Measurements from ENCODE around the gene RAB3GAP1.
"Not testable (repeated sequence)": the region's sequence is repeated elsewhere in the genome, so short reads cannot be mapped to it uniquely, and the experiment has no call there.

RAB3GAP1 gene

DNA sequence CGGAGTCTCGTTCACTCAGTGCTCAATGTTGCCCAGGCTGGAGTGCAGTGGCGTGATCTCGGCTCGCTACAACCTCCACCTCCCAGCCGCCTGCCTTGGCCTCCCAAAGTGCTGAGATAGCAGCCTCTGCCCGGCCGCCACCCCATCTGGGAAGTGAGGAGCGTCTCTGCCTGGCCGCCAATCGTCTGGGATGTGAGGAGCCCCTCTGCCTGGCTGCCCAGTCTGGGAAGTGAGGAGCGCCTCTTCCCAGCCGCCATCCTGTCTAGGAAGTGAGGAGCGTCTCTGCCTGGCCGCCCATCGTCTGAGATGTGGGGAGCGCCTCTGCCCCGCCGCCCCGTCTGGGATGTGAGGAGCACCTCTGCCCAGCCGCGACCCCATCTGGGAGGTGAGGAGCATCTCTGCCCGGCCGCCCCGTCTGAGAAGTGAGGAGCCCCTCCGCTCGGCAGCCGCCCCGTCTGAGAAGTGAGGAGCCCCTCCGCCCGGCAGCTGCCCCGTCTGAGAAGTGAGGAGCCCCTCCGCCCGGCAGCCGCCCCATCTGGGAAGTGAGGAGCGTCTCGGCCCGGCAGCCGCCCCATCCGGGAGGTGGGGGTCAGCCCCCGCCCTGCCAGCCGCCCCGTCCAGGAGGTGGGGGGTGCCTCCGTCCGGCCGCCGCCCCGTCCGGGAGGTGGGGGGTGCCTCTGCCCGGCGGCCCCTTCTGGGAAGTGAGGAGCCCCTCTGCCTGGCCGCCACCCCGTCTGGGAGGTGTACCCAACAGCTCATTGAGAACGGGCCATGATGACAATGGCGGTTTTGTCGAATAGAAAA, 53.6 kb downstream of the RAB3GAP1 start:
- not testable (repeated sequence) for DNase-seq (ENCODE audit: low read depth in 3 of 3)

DNA sequence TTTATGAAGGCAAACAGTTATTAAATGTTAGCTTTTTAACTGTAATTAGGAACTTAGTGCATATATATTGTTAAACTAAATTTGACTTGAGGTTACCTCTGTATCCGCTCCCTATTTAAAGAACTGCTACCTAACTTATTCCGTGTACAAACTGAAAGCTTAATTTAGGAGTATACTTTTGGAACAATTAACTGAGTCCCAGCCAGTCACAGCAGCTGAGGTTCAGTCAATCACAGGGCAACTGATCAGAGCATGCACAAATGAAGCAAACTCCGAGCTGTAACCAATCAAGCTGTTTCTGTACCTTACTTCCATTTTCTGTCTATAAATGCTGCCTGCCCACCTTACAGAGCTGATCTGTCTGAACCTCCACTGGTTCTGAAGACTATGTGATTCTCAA, 61.2 kb downstream of the RAB3GAP1 start:
- DNase-seq (ENCODE audit: low read depth in 3 of 3): no peak

DNA sequence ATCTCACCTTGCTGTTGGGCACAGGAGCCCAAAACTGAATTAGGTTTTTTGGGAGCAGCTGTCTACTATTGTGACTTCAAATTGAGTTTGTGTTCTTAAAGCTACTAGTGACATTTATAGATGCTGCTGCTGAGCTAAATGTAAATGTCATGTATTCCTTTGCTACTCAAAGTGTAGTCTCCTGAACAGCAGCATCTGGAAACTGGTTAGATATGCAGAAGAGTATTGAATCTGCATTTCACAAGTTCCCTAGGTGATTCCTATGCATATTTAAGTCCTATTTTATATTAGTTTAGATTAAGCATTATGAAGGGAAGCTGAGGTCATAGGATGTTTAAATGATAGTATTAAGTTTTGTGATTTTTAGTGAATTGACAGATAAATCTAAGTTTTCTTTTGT, 67.5 kb downstream of the RAB3GAP1 start:
- DNase-seq (ENCODE audit: low read depth in 3 of 3): no peak

DNA sequence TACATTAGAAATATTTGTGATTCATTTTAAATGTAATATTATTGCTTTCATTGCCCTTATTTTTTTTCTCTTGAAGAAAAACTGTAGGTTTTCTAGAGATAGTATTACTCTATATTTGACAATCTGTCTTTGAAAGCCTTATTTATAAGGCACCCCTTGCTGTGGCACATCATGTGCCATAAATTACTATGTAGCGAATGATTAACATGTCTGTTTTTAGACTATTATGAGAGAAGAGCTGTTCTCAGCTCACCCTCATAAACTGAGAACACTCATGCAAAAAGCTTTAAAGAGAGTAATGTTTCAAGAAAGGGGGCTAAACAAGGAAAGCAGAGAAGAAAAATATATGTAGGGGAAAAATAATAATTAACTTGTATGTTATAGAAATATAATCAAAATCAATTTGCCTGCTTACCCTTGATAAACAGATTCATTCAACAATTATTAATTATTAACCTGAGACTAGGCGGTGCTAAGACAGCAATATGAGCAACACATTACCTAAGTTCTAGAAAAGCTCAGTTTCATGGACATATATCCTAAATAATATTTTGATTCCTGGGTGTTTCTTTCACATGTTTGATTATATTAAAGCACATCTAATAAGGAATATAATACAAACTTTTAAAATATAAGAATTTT, 69.0 kb downstream of the RAB3GAP1 start:
- DNase-seq (ENCODE audit: low read depth in 3 of 3): no peak

DNA sequence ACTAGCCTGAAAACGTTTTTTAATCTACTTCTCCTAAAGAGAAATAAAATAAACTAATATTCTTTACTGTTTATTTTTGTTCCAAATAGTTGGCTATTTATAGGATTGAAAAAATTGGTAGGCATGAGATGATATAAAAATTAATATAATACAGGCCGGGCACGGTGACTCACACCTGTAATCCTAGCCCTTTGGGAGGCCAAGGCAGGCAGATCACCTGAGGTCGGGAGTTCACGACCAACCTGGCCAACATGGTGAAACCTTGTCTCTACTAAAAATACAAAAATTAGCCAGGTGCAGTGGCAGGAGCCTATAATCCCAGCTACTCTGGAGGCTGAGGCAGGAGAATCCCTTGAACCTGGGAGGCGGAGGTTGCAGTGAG, 69.6 kb downstream of the RAB3GAP1 start:
- DNase-seq (ENCODE audit: low read depth in 3 of 3): not testable (repeated sequence)

DNA sequence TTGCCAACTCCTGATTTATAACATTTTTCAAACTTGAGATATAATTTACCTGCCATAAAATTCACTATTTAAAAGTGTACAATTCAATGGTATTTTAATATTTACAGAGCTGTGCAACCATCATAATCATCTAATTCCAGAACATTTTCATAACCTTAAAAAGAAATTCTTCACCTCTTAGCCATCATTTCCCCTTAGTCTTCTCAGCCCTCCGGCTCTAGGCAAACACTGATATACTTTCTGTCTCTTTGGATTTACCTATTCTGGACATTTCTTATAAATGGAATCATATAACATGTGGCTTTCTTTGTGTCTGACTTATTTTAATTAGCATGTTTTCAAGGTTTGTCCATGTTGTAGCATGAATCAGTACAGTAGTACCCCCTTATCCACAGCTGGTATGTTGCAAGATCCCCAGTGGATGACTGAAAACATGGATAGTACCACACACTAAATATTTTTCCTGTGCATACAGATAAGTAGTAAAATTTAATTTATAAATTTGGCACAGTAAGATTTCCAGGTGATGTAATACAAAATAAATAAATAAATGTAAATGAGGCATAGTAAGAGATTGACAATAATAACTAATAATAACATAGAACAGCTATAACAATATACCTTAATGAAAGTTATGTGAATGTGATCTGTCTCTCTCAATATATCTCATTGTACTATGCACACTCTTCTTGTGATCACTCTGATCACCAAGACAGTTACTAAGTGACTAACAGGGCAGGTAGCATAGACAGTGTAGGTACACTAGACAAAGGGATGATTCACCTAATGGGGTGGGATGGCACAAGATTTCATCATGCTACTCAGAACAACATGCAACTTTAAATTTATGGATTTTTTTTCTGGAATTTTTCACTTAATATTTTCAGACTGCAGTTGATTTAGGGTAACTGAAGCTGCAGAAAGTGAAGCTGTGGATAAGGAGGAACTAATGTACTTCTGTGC, 73.1 kb downstream of the RAB3GAP1 start:
- DNase-seq (ENCODE audit: low read depth in 3 of 3): no peak

DNA sequence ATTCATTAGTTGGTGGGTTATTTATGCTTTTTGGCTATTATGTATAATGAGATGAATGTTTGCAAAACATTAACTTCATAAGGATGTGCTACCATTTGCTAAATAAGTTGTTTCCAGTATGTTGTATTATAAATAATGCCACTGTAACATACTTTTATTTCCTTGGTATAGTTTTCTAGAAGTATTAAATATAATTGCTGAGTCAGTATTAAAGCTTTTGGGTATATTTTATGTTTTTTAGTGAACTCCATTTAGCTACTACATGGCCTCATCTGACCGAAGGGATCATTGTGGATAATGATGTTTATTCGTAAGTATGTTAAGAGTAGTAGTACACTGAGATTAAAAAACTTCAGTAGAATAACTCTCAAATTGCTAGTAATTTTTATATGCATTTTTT, 73.8 kb downstream of the RAB3GAP1 start:
- DNase-seq (ENCODE audit: low read depth in 3 of 3): no peak

DNA sequence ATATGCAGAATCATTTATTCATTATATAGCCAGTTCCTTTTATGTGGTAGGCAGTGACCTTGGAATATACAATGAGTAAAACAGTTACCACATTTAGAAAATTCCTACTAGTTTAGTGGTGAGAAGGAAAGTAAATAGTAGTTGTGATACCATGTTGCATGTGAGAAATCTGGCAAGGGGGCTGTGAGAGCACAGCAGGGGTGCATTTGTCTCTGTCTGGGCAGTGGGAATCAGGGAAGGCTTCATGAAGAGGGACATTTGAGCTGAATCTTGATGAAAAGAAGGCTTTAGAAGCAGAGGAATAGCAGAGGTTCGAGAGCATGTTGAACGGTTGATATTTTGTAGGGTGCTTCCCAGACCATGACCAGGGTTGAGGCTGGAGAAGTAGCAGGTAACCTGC, 78.7 kb downstream of the RAB3GAP1 start:
- DNase-seq (ENCODE audit: low read depth in 3 of 3): no peak

DNA sequence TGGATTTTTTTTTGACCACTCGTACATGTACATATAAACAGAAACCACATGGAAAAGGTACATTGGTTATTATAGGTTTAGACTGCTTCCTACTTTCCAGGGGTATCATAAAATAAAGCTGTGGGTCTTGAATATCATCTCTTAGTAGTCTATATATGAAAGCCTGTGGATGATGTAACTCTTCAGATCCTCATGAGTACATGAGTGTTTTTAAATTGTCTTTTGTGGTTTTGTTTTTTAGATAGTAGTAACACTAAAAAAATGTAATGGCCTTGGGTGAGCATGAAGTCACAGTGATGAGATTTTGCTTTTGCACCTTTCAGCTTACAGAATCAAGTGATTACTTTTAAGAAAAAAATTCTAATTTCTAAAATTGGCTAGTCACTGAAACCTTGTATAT, 80.2 kb downstream of the RAB3GAP1 start:
- DNase-seq (ENCODE audit: low read depth in 3 of 3): no peak

DNA sequence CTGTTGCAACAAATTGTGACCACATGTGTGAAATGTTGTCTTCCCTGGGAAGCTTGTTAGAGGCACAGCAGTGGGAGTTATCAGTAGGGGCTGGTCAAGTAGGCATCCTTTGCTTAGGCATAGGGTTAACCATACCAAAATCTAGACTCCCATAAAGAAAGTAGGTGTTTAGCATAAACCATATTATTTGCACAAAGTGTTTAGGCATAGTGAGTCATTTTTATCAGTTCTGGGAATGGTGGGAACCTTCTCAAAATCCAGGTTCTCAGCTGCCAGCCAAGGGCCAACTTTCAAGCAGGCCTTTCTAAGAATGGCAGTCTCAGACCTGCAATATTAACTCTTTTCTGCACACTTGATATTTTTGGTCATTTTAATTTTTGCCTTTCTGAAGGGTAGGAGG, 88.5 kb downstream of the RAB3GAP1 start:
- no peak for DNase-seq (ENCODE audit: low read depth in 3 of 3)

DNA sequence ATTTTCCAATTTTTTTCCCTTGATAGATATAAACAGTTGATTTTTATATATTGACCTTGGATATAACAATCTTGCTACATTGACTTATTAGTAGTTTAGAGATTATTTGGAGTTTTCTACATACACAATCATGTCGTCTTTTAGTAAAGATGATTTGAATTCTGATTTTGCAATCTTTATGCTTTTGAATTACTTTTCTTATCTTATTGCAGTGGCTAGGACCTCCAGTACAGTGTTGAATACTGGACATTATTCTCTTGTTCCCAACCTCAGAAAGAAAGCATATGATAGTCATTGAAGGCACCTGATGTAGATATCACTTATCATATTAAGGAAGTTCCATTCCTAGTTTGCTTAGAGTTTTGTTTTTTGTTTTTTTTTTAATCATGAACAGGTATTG, 90.2 kb downstream of the RAB3GAP1 start:
- DNase-seq (ENCODE audit: low read depth in 3 of 3): no peak

DNA sequence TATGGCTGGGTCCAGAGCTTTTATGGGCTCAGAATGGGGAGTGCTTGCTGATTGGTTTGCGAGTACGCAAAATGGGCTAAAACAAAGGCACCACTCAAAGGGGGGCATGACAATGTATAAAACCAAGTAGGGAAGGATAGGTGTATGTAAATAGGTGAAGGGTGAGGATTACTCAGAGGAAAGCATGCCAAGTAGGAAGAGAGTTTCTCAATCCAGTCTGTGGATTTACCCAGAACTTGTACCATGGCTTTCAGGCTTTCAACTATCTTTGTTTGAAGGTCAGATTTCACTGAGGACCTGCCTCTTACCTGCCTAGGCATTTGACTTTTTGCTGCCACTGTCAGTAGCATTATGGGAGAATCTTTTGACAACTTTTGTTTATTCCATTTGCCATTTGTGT, 92.3 kb downstream of the RAB3GAP1 start:
- DNase-seq (ENCODE audit: low read depth in 3 of 3): no peak

DNA sequence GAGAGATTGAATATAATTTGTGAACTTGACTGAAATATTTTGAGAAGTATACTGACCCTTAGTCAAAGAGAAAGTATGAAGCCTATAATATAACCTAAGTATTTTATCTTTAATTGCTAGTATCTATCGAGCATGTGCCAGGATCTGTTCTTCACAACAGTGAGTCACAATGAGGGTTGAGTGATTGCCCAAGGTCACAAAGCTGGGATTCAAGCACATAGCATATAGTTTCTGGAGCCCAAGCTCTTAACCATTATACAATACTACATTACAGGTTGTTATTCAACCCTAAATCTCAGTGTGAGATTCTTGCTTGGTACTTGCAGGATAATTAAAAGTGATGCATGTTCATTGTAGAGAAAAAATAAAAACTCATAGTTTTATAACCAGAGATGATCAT, 97.2 kb downstream of the RAB3GAP1 start:
- DNase-seq (ENCODE audit: low read depth in 3 of 3): no peak

DNA sequence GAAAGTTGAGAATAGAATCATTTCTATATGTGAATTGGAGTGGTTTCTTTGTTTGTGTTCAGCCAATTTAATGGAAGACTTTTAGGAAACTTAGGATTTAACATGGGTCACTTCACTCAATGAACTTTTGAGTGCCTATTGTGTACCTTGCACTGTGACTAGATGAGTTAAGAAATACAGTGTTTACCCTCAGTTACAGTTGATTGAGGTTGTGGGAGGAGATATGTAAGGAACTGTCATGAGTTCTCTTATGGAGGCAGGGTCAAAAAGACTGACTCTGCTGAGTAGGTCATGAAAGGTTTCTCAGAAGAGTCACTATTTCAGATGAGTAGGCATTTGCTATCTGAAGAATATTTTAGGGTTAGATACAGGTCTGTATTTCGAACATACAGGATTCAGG, 98.6 kb downstream of the RAB3GAP1 start:
- DNase-seq (ENCODE audit: low read depth in 3 of 3): no peak

DNA sequence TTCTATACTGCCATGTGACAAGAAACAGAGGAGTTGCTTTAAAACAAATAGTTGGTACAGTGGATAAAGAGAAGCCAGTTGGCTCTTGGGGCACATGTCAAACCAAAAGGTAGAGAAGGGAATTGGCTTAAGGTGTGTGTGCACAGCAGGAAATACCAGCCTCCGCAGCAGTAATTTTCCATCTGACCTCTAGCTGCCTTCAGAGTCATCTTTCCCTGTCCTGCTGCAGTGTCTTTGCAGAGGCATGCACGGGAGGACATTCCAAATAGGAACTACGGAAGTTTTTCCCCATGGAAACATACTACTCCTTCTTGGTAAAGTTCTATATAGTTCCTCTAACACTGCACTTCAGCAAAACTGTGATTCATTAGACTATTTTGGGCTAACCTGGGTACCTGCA, 99.5 kb downstream of the RAB3GAP1 start:
- no peak for DNase-seq (ENCODE audit: low read depth in 3 of 3)

DNA sequence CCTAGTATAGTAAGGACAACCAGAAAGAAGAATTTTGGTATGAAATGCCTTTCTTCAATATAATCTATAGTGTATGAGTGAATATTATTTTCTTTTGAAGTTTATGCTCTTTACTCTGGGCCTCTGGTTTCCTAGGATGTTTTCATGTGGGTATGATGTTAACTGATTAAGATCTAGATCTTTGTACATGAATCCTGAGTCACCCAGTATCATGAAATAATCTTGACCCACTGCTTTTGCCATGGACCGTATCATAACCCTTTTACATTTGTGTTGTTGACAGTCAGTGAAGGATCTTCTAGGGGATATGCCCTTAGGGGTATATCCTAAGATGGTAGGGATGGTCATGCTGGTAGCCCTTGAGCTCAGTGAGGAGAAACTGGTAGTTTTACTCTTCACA, 100.3 kb downstream of the RAB3GAP1 start:
- no peak for DNase-seq (ENCODE audit: low read depth in 3 of 3)

DNA sequence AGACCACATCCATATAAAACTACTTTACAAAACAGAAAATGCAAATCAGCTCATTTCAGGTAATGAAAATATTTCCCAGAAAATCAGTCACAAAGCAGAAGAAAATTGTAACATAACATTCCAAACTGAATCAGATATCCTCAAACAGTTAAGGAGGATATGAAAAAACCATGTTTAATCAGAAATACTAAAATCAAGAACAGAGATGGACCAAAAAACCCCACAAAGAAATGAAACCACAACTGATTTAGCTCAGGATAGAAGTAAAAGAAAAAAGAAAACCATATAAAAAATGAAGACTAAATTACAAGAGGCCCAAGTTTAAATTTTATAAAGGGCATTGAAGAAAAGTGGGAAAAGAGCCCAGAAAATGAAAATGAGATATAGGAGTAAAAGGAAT, 102.9 kb downstream of the RAB3GAP1 start:
- DNase-seq (ENCODE audit: low read depth in 3 of 3): no peak

DNA sequence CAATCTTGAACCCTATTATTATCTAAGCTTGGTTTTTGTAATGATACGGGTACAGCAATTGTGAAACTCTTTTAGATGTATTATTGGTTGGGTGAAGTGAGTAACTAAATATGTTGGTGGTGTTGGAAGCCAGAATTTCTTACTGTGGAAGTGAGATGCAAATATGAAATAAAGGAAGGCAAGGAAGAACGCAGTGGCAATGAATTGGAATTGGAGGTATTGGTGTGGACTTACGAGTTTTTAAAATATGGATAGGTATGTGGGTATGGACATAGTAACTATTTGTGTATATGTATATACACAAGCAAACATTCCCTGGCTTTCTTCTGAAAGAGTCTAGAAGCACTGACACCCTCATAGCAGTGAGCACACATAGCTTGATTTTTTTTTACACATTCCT, 105.8 kb downstream of the RAB3GAP1 start:
- DNase-seq (ENCODE audit: low read depth in 3 of 3): no peak

DNA sequence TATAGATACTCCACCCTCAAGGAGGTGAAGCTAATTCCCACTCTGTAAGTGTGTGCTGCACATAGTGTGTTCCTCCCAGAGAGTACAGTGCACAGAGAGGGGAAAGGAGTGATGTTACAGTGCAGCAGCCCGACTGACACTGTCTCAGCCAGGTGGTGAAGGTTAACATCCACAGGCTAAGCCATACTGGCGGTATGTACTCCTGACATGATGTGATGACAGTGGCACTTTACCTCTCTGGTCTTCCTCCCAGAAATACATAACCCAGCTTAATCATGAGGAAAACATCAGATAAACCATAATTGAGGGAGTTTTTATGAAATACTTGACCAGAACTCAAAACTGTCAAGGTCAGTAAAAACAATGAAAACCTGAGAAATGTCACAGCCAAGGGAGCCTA, 107.1 kb downstream of the RAB3GAP1 start:
- DNase-seq (ENCODE audit: low read depth in 3 of 3): no peak

DNA sequence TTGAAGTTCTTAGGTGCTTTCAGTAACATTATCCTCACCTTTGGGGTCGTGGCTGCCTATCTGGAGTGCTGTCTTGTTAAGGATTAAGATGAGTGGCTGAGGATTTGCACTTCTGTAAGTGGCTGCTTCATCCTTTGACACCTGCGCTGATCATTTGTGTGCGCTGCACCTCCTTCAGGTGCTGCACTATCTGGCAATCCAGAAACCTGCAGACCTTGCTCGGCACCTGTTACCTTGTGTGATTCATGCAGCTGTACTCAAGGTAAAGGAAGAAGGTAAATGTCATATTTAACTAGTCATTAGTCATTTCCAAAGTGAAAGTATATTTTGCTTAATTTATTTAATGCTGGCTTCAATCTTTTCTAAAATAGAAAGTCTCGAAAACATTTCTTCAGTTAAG, 110.3 kb downstream of the RAB3GAP1 start:
- DNase-seq (ENCODE audit: low read depth in 3 of 3): no peak

DNA sequence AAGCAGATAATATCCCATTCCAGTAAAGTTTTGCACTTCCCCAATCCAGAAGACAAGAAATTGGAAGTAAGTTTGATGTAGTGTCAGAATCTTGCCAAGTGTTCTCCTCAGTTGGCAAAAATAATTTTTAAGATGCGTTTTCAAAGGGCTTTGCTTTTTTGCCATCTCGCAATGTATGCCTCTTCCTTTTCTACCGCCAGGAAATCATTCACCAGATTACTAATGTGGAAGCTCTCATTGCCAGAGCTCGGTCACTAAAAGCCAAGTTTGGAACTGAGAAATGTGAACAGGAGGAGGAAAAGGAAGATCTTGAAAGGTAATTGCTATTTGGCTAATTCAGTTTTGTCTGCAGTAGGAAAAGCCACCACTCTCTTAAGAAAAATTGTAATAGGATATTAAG, 110.7 kb downstream of the RAB3GAP1 start:
- DNase-seq (ENCODE audit: low read depth in 3 of 3): no peak

DNA sequence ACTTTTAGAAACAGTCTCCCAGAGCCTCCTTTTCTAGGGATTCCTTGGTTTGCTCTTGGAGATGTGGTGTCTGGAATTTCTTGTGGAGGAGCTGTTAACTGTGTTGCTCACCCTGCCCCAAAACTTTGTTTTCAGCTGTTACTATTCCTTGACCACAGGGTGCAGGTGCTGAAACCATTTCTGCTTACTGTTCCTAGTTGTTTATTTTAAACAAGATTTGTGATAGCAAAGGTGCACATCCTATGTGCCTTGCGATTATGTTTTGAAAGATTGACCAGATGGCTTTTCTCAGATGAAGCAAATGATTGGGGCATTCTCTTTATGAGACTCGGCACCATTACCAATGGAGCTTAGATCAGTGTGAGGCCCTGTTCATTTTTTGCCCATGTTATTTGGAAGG, 111.2 kb downstream of the RAB3GAP1 start:
- no peak for DNase-seq (ENCODE audit: low read depth in 3 of 3)

DNA sequence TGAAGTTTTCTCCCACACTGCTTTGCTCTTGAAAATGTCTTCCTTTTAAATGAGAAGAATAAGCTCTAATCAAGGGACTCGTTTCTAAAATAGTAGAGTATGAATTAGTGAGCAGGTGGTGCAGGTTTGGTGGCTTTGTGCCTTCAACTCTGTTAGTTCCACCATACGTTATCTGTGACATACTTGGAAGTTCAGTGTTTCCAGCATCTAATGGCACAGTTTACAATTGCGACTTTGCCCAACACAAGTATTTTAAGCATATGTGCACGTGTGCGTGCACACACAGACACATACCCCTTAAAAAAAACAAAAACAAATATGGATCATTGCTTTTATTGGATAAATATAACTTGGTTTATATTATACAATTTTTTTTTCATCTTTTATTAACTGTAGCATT, 111.8 kb downstream of the RAB3GAP1 start:
- no peak for DNase-seq (ENCODE audit: low read depth in 3 of 3)
